IPS-NIHi11 (cell line): ENCODE results near the gene CNOT8.
"Not testable (repeated sequence)": the region's sequence is repeated elsewhere in the genome, so short reads cannot be mapped to it uniquely, and the experiment has no call there.

Experiments
- DNase-seq: peaks from one replicate; pipeline ENCODE4 v3.0.0; 2012; ENCODE audit warnings: mixed read lengths, low spot score

The CNOT8 gene

GRCh38 chr5:154858297-154858971, at the start of gene CNOT8:
TSS of gene CNOT8 (plus strand) at chr5:154858627. CDS start at chr5:154863279, 4,652 bp downstream.
- DNase-seq: peak; percentile 88

GRCh38 chr5:154811239-154811638, 47.2 kb upstream of the CNOT8 start:
- no peak for DNase-seq

GRCh38 chr5:154811653-154812465, 46.6 kb upstream of the CNOT8 start:
- peak; percentile 89 for DNase-seq

GRCh38 chr5:154813158-154813557, 45.3 kb upstream of the CNOT8 start:
- DNase-seq: no peak

- DNase-seq: no peak
Observed at GRCh38 chr5:154813736-154814135, 44.7 kb upstream of the CNOT8 start.

- DNase-seq: no peak
Observed at GRCh38 chr5:154815025-154815424, 43.4 kb upstream of the CNOT8 start.

- no peak for DNase-seq
Observed at GRCh38 chr5:154815684-154816247, 42.7 kb upstream of the CNOT8 start.

GRCh38 chr5:154816891-154817492, 41.4 kb upstream of the CNOT8 start:
- DNase-seq: no peak

- no peak for DNase-seq
Observed at GRCh38 chr5:154817815-154818214, 40.6 kb upstream of the CNOT8 start.

- DNase-seq: no peak
Observed at GRCh38 chr5:154818471-154819116, 39.8 kb upstream of the CNOT8 start.

GRCh38 chr5:154819546-154819945, 38.9 kb upstream of the CNOT8 start:
- no peak for DNase-seq

- DNase-seq: no peak
Observed at GRCh38 chr5:154820383-154820782, 38.0 kb upstream of the CNOT8 start.

GRCh38 chr5:154822896-154823295, 35.5 kb upstream of the CNOT8 start:
- DNase-seq: not testable (repeated sequence)

GRCh38 chr5:154823605-154824004, 34.8 kb upstream of the CNOT8 start:
- no peak for DNase-seq

- DNase-seq: no peak
Observed at GRCh38 chr5:154824070-154824469, 34.4 kb upstream of the CNOT8 start.

- no peak for DNase-seq
Observed at GRCh38 chr5:154829181-154829588, 29.2 kb upstream of the CNOT8 start.

GRCh38 chr5:154829589-154830218, 28.7 kb upstream of the CNOT8 start:
- no peak for DNase-seq

GRCh38 chr5:154830219-154830595, 28.2 kb upstream of the CNOT8 start:
- no peak for DNase-seq

GRCh38 chr5:154830596-154830995, 27.8 kb upstream of the CNOT8 start:
- no peak for DNase-seq

GRCh38 chr5:154831451-154831850, 27.0 kb upstream of the CNOT8 start:
- DNase-seq: no peak

- not testable (repeated sequence) for DNase-seq
Observed at GRCh38 chr5:154832804-154833203, 25.6 kb upstream of the CNOT8 start.

GRCh38 chr5:154834053-154834452, 24.4 kb upstream of the CNOT8 start:
- DNase-seq: no peak
